C1 segment of cervical spinal cord (tissue), 14 donors: ENCODE data around the gene LHX4.

Experiments used
- DNase-seq, 14 donors: peaks; one replicate each; lab custom pipeline; 2025; lab: John Stamatoyannopoulos, UW

The LHX4 gene

DNA sequence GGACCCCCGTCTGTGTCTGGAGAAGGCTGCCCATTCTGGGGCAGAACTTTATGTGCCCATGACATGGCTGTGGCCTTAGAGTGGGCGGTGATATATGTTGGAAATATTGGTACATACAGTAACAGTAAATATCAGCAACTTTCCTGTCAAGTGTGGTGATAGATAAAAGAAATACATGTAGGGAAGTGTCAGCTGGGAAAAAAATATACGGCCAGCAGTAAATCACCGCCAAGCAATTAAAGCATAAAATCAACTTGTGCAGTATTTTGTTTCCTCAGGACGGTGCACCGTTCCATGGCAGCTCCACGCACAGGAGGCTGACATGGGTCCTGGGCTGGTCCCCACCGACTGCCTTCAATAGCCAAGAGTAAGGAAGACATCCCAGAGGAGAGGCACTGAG, 27.4 kb downstream of the LHX4 start:
- DNase-seq, result no peak

GRCh38 chr1:180258290-180258689, 28.2 kb downstream of the LHX4 start:
- DNase-seq, result no peak

GRCh38 chr1:180258935-180259334, 28.9 kb downstream of the LHX4 start:
- no peak for DNase-seq

DNA sequence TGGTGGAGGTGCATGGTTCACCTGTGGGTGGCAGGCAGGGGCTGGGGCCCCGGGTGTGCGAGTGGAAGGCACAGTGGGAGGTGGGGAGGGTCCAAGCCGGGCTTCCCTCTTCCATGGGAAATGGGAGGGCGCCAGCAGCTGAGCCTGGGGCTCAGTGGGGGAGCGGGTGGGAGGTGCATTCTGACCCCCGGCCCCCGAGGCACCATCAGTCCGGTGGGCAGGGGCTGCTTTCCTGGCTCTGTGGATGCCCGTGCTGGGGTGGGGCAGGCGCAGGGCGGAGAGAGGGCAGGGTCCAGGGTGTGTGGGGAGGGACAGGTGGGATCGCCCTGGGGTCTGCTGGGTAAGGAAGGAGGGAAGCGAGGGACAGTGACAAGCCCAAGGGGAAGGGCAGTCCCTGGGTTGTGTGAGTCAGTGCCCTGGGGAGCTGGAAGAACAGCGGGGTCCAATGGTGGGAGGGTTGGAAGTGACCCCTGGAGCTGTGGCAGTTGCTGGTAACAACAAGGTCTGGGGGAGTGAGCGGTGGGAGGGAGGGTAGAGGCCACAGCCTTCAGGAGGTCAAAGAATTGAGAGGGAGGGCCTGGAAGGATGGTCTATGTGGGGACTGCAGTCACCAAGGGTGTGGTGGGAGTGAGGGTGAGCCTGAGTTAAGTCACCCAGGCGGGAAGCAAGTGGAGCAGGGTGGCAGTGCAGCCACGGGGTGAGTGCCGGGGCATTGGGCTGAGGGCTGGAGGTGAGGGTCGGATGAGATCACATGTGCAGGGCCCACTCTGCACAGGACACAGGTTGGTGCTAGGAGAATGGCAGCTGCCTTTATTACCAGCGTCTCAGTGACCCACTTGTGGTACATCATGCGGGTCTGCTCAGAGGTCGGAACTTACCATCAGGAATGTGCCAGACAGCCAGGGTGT, 29.6 kb downstream of the LHX4 start:
- DNase-seq, result no peak

- no peak for DNase-seq
Observed at GRCh38 chr1:180260541-180260940, 30.5 kb downstream of the LHX4 start.

DNA sequence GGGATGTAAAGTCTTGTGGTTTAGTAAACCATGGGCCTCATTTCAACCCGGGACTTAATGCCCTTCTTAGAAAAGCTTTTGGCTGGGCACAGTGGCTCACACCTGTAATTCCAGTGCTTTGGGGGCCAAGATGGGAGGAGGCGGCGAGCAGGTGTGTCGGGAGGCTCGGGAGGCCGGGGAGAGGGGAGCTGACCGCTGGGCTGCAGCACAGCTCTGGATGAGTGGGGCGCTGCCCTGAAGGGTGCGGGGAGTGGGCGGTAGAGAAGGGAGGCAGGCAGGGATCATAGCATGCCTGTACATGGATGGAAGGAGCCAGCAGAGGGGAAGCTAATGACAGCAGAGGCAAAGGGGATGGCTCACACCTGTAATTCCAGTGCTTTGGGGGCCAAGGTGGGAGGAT, 31.0 kb downstream of the LHX4 start:
- DNase-seq, result no peak

DNA sequence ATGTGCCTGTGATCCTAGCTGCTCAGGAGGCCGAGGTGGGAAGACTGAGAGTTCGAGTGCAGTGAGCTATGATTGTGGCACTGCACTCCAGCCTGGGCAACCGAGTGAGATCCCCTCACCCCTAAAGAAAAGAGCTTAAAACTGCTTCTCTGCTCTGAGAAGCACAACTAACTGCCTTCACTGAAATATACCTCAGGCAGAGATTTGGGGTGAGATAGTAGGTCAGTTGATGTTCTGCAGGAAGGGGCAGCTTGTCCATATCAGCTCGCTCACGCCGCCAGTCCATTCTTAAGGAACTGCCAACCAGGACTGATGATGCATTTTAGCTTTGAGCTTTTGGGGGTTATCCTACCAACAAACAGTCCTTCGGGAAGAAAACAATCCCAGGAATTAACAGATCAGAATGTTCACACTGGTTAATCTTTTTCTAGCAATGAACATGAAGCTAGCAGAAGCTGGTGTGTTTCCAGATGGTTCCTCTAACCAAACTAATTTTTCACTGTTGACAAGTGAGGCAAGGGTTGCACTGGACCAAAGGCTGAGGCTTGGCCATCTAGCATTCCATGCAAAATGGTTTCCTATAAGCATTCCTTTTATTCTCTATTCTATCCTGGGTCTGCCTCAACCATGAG, 31.6 kb downstream of the LHX4 start:
- no peak for DNase-seq

DNA sequence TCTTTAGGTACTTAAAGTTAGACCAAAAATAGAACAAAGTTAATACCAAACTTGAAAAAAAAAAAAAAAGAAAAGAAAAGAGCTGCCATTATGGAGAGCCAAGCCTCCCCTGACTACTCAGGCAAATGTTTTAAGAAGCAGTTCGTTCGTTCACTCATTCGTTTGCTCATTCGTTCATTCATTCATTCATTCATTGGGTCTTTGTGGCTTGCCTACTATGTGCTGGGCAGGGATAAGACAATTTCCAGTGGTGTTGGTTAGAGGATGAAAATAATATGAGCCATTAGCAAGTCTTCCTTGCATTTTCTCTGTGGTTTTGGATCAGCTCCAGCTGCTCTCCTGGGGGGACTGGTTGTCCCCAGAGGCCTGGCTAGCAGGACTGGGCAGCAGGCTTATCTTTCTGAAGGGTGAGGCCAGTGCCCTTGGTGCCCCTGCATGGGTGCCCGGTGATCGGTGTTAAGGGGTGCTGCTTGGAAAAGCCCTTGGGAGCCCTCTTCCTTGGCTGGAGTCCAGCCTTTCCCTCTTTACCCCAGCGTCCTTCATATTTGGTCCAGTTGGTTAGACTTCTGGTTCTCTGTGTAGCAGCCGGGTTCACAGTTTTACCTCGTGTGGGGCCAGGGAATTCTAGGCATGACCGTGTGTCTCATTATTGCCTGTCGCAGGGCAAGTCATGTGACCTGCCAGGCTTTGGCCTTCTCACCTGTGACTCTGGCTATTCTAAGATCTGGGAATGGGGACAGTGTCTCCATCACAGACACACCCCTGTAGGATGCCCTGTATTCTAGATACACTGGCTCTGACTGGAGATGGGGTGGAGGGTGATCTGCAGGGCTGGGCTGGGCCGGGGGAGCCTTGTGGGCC, 32.8 kb downstream of the LHX4 start:
- no peak for DNase-seq

GRCh38 chr1:180264595-180264994, 34.5 kb downstream of the LHX4 start:
- DNase-seq, result no peak

DNA sequence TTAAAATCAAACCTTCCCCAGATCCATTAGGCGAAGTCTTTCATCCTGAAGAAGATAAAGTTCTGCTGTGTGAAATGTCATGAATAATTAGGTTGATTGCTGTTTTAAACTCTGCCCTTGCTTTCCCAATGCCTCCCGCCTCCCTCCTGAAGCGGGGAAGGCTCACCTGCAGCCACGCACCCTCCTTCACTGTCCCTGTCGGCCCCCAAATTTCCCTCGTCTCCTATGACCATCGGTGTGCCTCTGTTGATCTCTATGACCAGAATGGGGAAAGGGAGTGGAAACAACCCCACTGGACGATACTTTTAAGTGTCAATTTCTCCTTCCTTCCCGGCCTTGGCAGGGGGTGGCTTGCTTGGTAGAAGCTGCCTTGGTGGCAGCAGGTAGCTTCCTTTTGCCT, 35.1 kb downstream of the LHX4 start:
- no peak for DNase-seq

DNA sequence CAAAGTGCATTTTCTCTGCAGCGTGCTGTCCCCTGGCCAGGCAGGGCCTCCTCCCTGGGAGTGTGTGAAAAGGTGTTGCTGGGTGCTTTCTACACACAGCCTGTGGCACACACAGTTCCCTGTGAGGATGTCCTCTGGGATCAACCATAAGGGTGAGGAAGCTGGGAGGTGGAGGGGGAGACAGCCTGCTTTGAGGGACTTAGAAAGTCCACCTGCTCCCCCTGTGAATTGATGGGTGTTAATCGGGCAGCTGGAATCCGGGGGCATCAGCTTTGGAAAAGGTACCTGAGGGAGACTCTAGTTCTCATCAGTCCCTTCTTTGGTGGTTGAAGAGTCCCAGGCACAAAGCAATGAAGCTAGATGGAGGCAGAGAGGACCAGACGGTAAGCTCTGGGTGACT, 35.8 kb downstream of the LHX4 start:
- DNase-seq, result no peak

- DNase-seq, result no peak
Observed at GRCh38 chr1:180266275-180267210, 36.5 kb downstream of the LHX4 start.

DNA sequence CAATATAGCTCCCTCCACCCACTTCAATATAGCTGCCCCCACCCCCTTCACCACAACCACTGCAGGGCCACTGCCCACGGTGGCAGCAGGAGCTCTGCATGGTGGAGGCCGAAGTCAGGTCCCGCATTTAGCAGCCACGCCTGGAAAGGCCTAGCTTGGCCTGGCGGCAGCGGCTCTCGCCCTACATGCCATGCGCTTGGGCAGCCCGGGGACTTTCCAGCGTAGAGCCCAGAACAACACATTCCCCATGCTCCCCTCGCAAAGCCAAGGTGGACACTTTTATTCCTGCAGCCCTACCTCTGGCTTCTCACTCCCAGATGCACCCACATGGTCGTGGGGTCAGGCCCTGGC, 37.1 kb downstream of the LHX4 start:
- DNase-seq, result no peak

DNA sequence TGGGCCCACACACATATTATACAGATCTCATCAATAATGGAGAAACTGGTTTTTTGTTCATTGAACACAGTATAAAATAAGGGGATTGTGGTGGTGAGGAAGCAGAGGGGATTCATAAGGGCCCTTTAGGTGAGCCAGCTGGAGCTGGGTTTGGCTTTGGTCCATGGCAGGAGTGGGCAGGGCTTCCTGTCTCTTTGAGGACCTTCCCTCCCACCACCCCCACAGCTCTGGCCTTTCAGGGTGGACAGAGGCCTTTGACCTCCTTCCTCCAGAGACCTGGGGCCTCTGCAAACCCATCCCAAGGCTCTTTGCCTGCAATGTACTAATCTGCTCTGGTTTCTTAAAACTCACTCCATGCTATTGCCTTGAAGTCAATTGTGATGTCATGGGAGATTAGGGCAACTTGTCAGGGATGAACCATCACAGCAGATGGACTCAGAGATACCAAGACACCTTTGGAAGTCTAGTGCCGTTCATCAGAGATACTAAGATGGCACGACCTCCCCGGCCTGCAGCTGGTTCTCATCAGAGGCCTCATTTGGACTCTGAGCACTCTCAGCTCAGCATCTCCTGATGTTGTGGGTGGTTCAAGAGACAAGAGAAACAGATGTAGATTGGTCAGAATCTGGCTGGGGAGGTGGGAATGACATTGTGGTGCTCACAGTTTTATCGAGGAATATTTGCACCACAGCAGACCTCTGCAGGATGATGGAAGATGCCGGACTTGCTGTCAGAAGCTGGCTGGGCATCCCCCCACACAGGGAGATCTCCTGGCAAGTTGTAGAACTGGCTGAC, 37.9 kb downstream of the LHX4 start:
- no peak for DNase-seq

GRCh38 chr1:180268556-180269075, 38.6 kb downstream of the LHX4 start:
- no peak for DNase-seq

- DNase-seq, result no peak
Observed at GRCh38 chr1:180269645-180270529, 39.8 kb downstream of the LHX4 start.

DNA sequence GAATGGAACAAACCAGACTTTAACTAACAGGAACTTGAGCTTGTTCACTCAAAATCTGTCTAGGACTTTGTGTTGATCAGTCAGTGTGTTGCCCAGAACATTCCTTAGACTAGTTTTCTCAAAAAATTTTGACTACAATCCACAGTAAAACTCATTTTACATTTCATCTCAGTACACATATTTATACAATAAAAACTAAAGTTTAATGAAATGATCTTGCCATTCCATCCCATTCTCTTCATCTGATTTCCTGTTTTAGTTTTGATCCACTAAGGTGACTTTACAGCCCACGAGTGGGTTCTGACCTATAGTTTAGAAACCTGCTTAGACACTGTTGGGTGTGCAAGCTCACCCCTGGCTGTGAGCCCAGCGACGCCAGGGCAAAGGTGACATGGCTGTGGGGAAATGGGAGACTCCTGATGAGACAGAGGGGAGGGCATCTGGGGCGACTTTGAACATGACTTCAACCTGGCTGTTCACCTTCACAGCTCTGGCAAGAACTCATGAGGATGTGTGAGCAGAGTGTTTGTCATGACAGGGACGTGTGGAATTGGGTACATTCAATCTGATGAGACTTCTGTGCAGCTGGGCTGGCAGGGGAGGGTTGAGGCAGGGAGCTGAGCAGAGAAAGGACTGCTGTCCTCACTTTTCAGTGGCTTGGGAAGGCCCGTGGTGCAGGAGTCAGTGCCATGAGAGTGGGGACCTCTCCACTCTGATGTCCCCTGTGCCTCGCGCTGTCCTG, 40.6 kb downstream of the LHX4 start:
- no peak for DNase-seq
